H1 (cell line): Measurements from ENCODE around the gene DCK.

Experiments
- CTCF ChIP-seq, 3 experiments: IDR thresholded peaks; 1 replicate in 2 of 3; 2 replicates in 1 of 3; pipeline versions ENCODE4 v1.5.1 to v1.6.1; 2011; ENCODE audit warnings: low read length in 3 of 3, mild to moderate bottlenecking in 3 of 3, inconsistent platforms in 2 of 3, low read depth in 1 of 3, moderate library complexity in 1 of 3; ENCODE audit not compliant: insufficient read depth in 1 of 3; ENCODE audit errors: control extremely low read depth in 1 of 3
- EP300 ChIP-seq, 2 experiments: IDR thresholded peaks; 1 replicate in 1 of 2; 2 replicates in 1 of 2; pipeline ENCODE4 v1.6.1; 2011 to 2012; ENCODE audit warnings: low read depth in 2 of 2, low read length in 2 of 2, mild to moderate bottlenecking in 2 of 2, borderline replicate concordance in 1 of 2, inconsistent platforms in 1 of 2, moderate library complexity in 1 of 2
- POLR2A ChIP-seq, 2 experiments: IDR thresholded peaks; 1 replicate in 1 of 2; 2 replicates in 1 of 2; pipeline ENCODE4 v1.6.1; 2011; ENCODE audit warnings: low read depth in 2 of 2, low read length in 2 of 2, mild to moderate bottlenecking in 2 of 2; ENCODE audit errors: control extremely low read depth in 1 of 2
- POLR2AphosphoS5 ChIP-seq: IDR thresholded peaks from 2 replicates; pipeline ENCODE4 v1.6.1; 2011; ENCODE audit warnings: low read depth, low read length

GRCh38 chr4:71008196-71008595, 14.7 kb downstream of the DCK start:
- TF ChIP-seq CTCF (IDR thresholded peaks at IDR 0.05; ENCODE audit: control extremely low read depth in 1 of 3, insufficient read depth in 1 of 3, low read depth in 1 of 3, low read length in 3 of 3) (no peak), EP300 (IDR thresholded peaks at IDR 0.05; ENCODE audit: borderline replicate concordance in 1 of 2, low read depth in 2 of 2, low read length in 2 of 2) (no peak), POLR2A (IDR thresholded peaks at IDR 0.05; ENCODE audit: control extremely low read depth in 1 of 2, low read depth in 2 of 2, low read length in 2 of 2) (no peak), POLR2AphosphoS5 (no peak)
